Mesendoderm (in vitro differentiated cells): ENCODE results near the gene FAM200C.

Experiments
- DNase-seq: peaks from one replicate; pipeline ENCODE4 v3.0.0; 2013
- H2AK5ac ChIP-seq: 2 replicates; pipeline ENCODE4 v1.6.1; 2013; ENCODE audit warnings: low read length, inconsistent platforms
- H2BK120ac ChIP-seq: 2 replicates; pipeline ENCODE4 v1.6.1; 2013; ENCODE audit warnings: low read depth, mild to moderate bottlenecking, low read length, moderate library complexity, mixed read lengths
- H2BK15ac ChIP-seq: replicated peaks from 2 replicates; pipeline ENCODE4 v1.6.1; 2013; ENCODE audit warnings: low read depth, mild to moderate bottlenecking, moderate library complexity
- H2BK5ac ChIP-seq: 2 replicates; pipeline ENCODE4 v1.6.1; 2013; ENCODE audit warnings: low read length, inconsistent platforms
- H3K18ac ChIP-seq: 2 replicates; pipeline ENCODE4 v1.6.1; 2013; ENCODE audit warnings: mild to moderate bottlenecking, low read length, mixed read lengths
- H3K23ac ChIP-seq: one replicate; pipeline ENCODE4 v1.6.1; 2013; ENCODE audit warnings: low read length
- H3K27ac ChIP-seq: 2 replicates; pipeline ENCODE4 v1.5.1; 2013; ENCODE audit warnings: low read depth, mild to moderate bottlenecking, inconsistent platforms, low read length, moderate library complexity
- H3K27me3 ChIP-seq: 2 replicates; pipeline ENCODE4 v1.6.1; 2013; ENCODE audit warnings: low read length, control low read depth, mild to moderate bottlenecking, inconsistent platforms; ENCODE audit not compliant: insufficient read depth, poor library complexity
- H3K36me3 ChIP-seq: 2 replicates; pipeline ENCODE4 v1.6.1; 2013; ENCODE audit warnings: low read length, inconsistent platforms; ENCODE audit not compliant: control insufficient read depth, insufficient read depth
- H3K4ac ChIP-seq: one replicate; pipeline ENCODE4 v1.6.1; 2013; ENCODE audit warnings: low read depth, mild to moderate bottlenecking, low read length, moderate library complexity
- H3K4me1 ChIP-seq: 2 replicates; pipeline ENCODE4 v1.6.1; 2013; ENCODE audit warnings: low read depth, low read length, inconsistent platforms; ENCODE audit not compliant: control insufficient read depth
- H3K4me2 ChIP-seq: 2 replicates; pipeline ENCODE4 v1.6.1; 2013; ENCODE audit warnings: low read length
- H3K4me3 ChIP-seq: 2 replicates; pipeline ENCODE4 v1.5.1; 2013; ENCODE audit warnings: mild to moderate bottlenecking, low read length
- H3K56ac ChIP-seq: one replicate; pipeline ENCODE4 v1.6.1; 2013; ENCODE audit warnings: low read length
- H3K79me1 ChIP-seq: 2 replicates; pipeline ENCODE4 v1.6.1; 2013; ENCODE audit warnings: low read length, inconsistent platforms
- H3K79me2 ChIP-seq: 2 replicates; pipeline ENCODE4 v1.6.1; 2013; ENCODE audit warnings: mild to moderate bottlenecking, low read length; ENCODE audit not compliant: control insufficient read depth, insufficient read depth
- H3K9ac ChIP-seq: 2 replicates; pipeline ENCODE4 v1.6.1; 2013; ENCODE audit warnings: low read length, inconsistent platforms
- H4K5ac ChIP-seq: one replicate; pipeline ENCODE4 v1.6.1; 2013; ENCODE audit warnings: low read length
- H4K8ac ChIP-seq: one replicate; pipeline ENCODE4 v1.6.1; 2013; ENCODE audit warnings: low read depth, mild to moderate bottlenecking, control low read depth, low read length, moderate library complexity
- WGBS: extraction: QIAGEN DNeasy Blood & Tissue Kit; methylation state at CpG from one replicate; pipeline ENCODE4 v1.1.7; 2013; ENCODE audit warnings: low lambda C conversion rate, missing lambda C conversion rate; ENCODE audit not compliant: insufficient coverage; ENCODE audit errors: extremely low coverage; 5-methylcytosine and 5-hydroxymethylcytosine counted together

FAM200C gene

GRCh38 chr5:160419458-160420330 is 19.8 kb upstream of the FAM200C start:
- Histone ChIP-seq H2BK5ac (no peak overlapping the region), H3K4me1 (peaks cover 6% of the 10 kb centered on the region), H3K27me3 (no peaks in the 10 kb centered on the region), H3K4me2 (peak overlapping the region; percentile 94), H2BK120ac (no peak overlapping the region), H3K23ac (no peak overlapping the region), H4K8ac (peak overlapping the region; percentile 82), H3K18ac (peak overlapping the region; percentile 72), H3K56ac (peak overlapping the region; percentile 83), H3K79me1 (peaks cover 19% of the 10 kb centered on the region), H3K36me3 (no peaks in the 10 kb centered on the region), H3K4ac (no peak overlapping the region), H3K9ac (peak overlapping the region; percentile 88), H3K4me3 (peak overlapping the region; percentile 39), H3K79me2 (peaks cover 21% of the 10 kb centered on the region), H2AK5ac (no peak overlapping the region), H2BK15ac (no peak overlapping the region), H4K5ac (peak overlapping the region; percentile 68), H3K27ac (peak overlapping the region; percentile 77)
- DNase-seq = no peak
- WGBS = no CpG with 5 or more reads among the region's 11 CpGs

GRCh38 chr5:160418561-160419457 is 19.0 kb upstream of the FAM200C start, which contains the start of gene SLU7:
Gene SLU7 (minus strand): TSS chr5:160419081. CDS start chr5:160415294, 3,787 bp downstream.
- Histone ChIP-seq H3K56ac (peak within 1 kb of the TSS; percentile 91), H4K5ac (no peak within 1 kb of the TSS), H3K4me3 (peak within 1 kb of the TSS; percentile 87), H3K4ac (no peak within 1 kb of the TSS), H3K4me2 (peak within 1 kb of the TSS; percentile 94), H3K36me3 (no peaks in the 10 kb centered on the region), H3K9ac (peak within 1 kb of the TSS; percentile 88), H2BK5ac (no peak within 1 kb of the TSS), H3K27ac (peak within 1 kb of the TSS; percentile 77), H3K79me2 (peaks cover 21% of the 10 kb centered on the region), H3K79me1 (peaks cover 18% of the 10 kb centered on the region), H2BK120ac (no peak within 1 kb of the TSS), H2AK5ac (no peak within 1 kb of the TSS), H2BK15ac (no peak within 1 kb of the TSS), H3K18ac (peak within 1 kb of the TSS; percentile 72), H4K8ac (peak within 1 kb of the TSS; percentile 82), H3K23ac (no peak within 1 kb of the TSS), H3K4me1 (peaks cover 6% of the 10 kb centered on the region), H3K27me3 (no peaks in the 10 kb centered on the region)
- peak; percentile 97 for DNase-seq
- WGBS = no CpG with 5 or more reads among the region's 48 CpGs

DNA sequence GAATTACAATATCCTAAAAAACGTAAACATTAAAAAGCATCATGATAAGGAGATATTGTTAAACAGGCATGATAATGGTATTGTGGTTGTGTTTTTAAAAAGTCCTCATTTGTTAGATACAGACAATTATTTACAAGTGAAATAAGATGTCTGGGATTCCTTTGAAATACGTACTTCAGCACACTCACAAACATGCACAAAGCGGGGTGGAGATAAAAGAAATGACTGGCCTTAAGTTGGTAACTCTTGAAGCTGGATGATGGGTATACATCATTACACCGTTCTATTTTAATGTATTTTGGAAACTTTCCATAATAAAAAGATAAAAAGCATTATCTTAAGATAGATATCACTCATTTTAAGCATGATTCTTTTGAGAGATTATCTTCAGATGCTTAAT is 1.0 kb downstream of the FAM200C start:
- H2AK5ac ChIP-seq = no peak overlapping the region
- H3K4me3 ChIP-seq = no peak overlapping the region
- peaks cover 3% of the 10 kb centered on the region for H3K4me1 ChIP-seq
- H3K4ac ChIP-seq = no peak overlapping the region
- H3K9ac ChIP-seq = no peak overlapping the region
- H2BK15ac ChIP-seq = no peak overlapping the region
- no CpG with 5 or more reads among the region's 4 CpGs for WGBS
- H2BK120ac ChIP-seq = no peak overlapping the region
- no peak overlapping the region for H3K27ac ChIP-seq
- no peak overlapping the region for H4K5ac ChIP-seq
- no peak overlapping the region for H2BK5ac ChIP-seq
- no peaks in the 10 kb centered on the region for H3K79me1 ChIP-seq
- H3K36me3 ChIP-seq = peaks cover 2% of the 10 kb centered on the region
- H3K4me2 ChIP-seq = no peak overlapping the region
- H3K23ac ChIP-seq = no peak overlapping the region
- H3K27me3 ChIP-seq = no peaks in the 10 kb centered on the region
- no peaks in the 10 kb centered on the region for H3K79me2 ChIP-seq
- no peak overlapping the region for H4K8ac ChIP-seq
- H3K18ac ChIP-seq = no peak overlapping the region
- H3K56ac ChIP-seq = no peak overlapping the region
- no peak for DNase-seq

- WGBS = no CpG with 5 or more reads among the region's 1 CpG
- H3K4me3 ChIP-seq = no peak overlapping the region
- no peak overlapping the region for H2BK15ac ChIP-seq
- no peak for DNase-seq
- H2BK5ac ChIP-seq = no peak overlapping the region
- H3K4me1 ChIP-seq = peaks cover 3% of the 10 kb centered on the region
- no peak overlapping the region for H3K4ac ChIP-seq
- H3K18ac ChIP-seq = no peak overlapping the region
- H3K79me2 ChIP-seq = no peaks in the 10 kb centered on the region
- no peak overlapping the region for H2AK5ac ChIP-seq
- H4K8ac ChIP-seq = no peak overlapping the region
- H3K27me3 ChIP-seq = no peaks in the 10 kb centered on the region
- no peaks in the 10 kb centered on the region for H3K36me3 ChIP-seq
- H3K79me1 ChIP-seq = no peaks in the 10 kb centered on the region
- no peak overlapping the region for H3K23ac ChIP-seq
- no peak overlapping the region for H3K9ac ChIP-seq
- H3K56ac ChIP-seq = no peak overlapping the region
- H3K4me2 ChIP-seq = no peak overlapping the region
- no peak overlapping the region for H4K5ac ChIP-seq
- H3K27ac ChIP-seq = no peak overlapping the region
- H2BK120ac ChIP-seq = no peak overlapping the region
Measured at GRCh38 chr5:160397492-160397891, 2.4 kb downstream of the FAM200C start.

- H3K27me3 ChIP-seq = no peaks in the 10 kb centered on the region
- H3K27ac ChIP-seq = no peak overlapping the region
- H4K5ac ChIP-seq = no peak overlapping the region
- no peak overlapping the region for H3K9ac ChIP-seq
- no peak for DNase-seq
- no peak overlapping the region for H3K56ac ChIP-seq
- H3K23ac ChIP-seq = no peak overlapping the region
- no peaks in the 10 kb centered on the region for H3K36me3 ChIP-seq
- H4K8ac ChIP-seq = no peak overlapping the region
- no peak overlapping the region for H2BK15ac ChIP-seq
- H3K4me3 ChIP-seq = no peak overlapping the region
- H3K4ac ChIP-seq = no peak overlapping the region
- H3K18ac ChIP-seq = no peak overlapping the region
- no peaks in the 10 kb centered on the region for H3K79me1 ChIP-seq
- no CpG with 5 or more reads among the region's 7 CpGs for WGBS
- H3K4me2 ChIP-seq = no peak overlapping the region
- no peak overlapping the region for H2AK5ac ChIP-seq
- peaks cover under 1% of the 10 kb centered on the region for H3K4me1 ChIP-seq
- no peak overlapping the region for H2BK5ac ChIP-seq
- H2BK120ac ChIP-seq = no peak overlapping the region
- no peaks in the 10 kb centered on the region for H3K79me2 ChIP-seq
Measured at GRCh38 chr5:160395111-160395510, 4.7 kb downstream of the FAM200C start.
